BE2C (cell line): Measurements from ENCODE around the gene CNOT10.

ENCODE experiments used
- DNase-seq: peaks from one replicate; pipeline ENCODE4 v3.0.0-alpha.2; 2020
- H3K27me3 ChIP-seq: fragments of 250-450 bp; sonication (Bioruptor Pico); 2 replicates; pipeline ENCODE4 v1.5.1; 2020; ENCODE audit warnings: mild to moderate bottlenecking
- H3K36me3 ChIP-seq: fragments of 250-450 bp; sonication (Bioruptor Pico); 2 replicates; pipeline ENCODE4 v1.5.1; 2020; ENCODE audit warnings: mild to moderate bottlenecking
- H3K4me1 ChIP-seq: fragments of 250-450 bp; sonication (Bioruptor Pico); 2 replicates; pipeline ENCODE4 v1.5.1; 2020
- H3K4me3 ChIP-seq: 2 replicates; pipeline ENCODE4 v1.5.1; 2011; ENCODE audit warnings: low read depth, low read length
- H3K9me3 ChIP-seq: fragments of 250-450 bp; sonication (Bioruptor Pico); 2 replicates; pipeline ENCODE4 v1.5.1; 2020
- TF ChIP-seq, protein P1 (sequence below): IDR thresholded peaks from 2 replicates; pipeline ENCODE4 v1.5.1; 2012; ENCODE audit warnings: mild to moderate bottlenecking, low read depth, low read length

The CNOT10 gene

DNA sequence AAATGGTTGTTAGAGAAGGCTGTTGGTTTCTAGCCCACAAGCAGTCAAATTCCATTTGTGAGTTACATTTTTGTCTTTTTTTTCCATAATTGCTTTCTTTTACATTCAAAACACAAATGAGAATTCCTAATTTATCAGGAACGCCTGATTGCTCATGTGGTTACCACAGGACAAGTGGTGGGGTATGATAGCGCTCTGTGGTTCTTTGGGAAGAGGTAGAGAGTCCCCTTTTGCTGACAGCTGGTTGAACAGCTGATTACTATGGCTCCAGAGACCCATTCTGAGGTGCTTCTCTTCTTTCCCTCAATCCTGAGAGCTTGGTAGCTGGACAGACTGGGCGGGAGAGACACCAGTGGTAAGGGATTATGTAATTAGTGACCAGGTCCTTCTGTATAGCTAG lies 24.4 kb downstream of the CNOT10 start:
- no peak for DNase-seq
- Histone ChIP-seq H3K27me3 (no peaks in the 10 kb centered on the region), H3K9me3 (no peaks in the 10 kb centered on the region), H3K4me1 (no peaks in the 10 kb centered on the region), H3K36me3 (no peaks in the 10 kb centered on the region), H3K4me3 (no peak overlapping the region)
- TF ChIP-seq, protein P1, sequence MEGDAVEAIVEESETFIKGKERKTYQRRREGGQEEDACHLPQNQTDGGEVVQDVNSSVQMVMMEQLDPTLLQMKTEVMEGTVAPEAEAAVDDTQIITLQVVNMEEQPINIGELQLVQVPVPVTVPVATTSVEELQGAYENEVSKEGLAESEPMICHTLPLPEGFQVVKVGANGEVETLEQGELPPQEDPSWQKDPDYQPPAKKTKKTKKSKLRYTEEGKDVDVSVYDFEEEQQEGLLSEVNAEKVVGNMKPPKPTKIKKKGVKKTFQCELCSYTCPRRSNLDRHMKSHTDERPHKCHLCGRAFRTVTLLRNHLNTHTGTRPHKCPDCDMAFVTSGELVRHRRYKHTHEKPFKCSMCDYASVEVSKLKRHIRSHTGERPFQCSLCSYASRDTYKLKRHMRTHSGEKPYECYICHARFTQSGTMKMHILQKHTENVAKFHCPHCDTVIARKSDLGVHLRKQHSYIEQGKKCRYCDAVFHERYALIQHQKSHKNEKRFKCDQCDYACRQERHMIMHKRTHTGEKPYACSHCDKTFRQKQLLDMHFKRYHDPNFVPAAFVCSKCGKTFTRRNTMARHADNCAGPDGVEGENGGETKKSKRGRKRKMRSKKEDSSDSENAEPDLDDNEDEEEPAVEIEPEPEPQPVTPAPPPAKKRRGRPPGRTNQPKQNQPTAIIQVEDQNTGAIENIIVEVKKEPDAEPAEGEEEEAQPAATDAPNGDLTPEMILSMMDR, result no peak

DNA sequence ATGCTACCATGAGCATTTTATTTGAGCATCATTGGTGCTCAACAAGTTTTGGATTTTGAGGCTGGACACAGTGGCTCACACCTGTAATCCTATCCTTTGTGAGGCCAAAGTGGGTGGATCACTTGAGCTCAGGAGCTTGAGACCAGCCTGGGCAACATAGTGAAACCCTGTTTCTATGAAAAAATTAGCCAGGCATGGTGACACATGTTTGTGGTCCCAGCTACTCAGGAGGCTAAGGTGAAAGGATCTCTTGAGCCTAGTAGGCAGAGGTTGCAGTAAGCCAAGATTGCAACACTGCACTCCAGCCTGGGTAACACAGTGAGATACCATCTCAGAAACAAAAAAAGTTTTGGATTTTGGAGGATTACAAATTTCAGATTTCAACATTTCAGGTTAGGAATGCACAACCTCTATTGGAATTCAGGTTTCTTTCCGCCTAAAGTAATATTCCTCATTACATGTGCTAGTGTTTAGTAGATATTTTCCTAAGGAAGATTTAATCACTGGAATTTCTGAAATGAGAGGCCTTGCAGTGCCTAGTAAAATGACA lies 27.6 kb downstream of the CNOT10 start:
- no peak for DNase-seq
- no peaks in the 10 kb centered on the region for H3K36me3 ChIP-seq
- H3K4me1 ChIP-seq, result no peaks in the 10 kb centered on the region
- no peaks in the 10 kb centered on the region for H3K9me3 ChIP-seq
- H3K27me3 ChIP-seq, result no peaks in the 10 kb centered on the region
- TF ChIP-seq, protein P1, result no peak
- H3K4me3 ChIP-seq, result no peak overlapping the region

GRCh38 chr3:32713181-32713580 lies 28.2 kb downstream of the CNOT10 start:
- H3K4me1 ChIP-seq, result no peaks in the 10 kb centered on the region
- no peaks in the 10 kb centered on the region for H3K9me3 ChIP-seq
- H3K4me3 ChIP-seq, result no peak overlapping the region
- no peaks in the 10 kb centered on the region for H3K36me3 ChIP-seq
- DNase-seq, result no peak
- TF ChIP-seq, protein P1, result no peak
- H3K27me3 ChIP-seq, result no peaks in the 10 kb centered on the region

- Histone ChIP-seq H3K27me3 (no peaks in the 10 kb centered on the region), H3K4me3 (no peak overlapping the region), H3K9me3 (no peaks in the 10 kb centered on the region), H3K4me1 (no peaks in the 10 kb centered on the region), H3K36me3 (no peaks in the 10 kb centered on the region)
- DNase-seq, result no peak
- TF ChIP-seq, protein P1, result no peak
These were observed 34.3 kb downstream of the CNOT10 start for GRCh38 chr3:32719335-32719734.

GRCh38 chr3:32719931-32720330 lies 34.9 kb downstream of the CNOT10 start:
- Histone ChIP-seq H3K9me3 (no peaks in the 10 kb centered on the region), H3K4me1 (no peaks in the 10 kb centered on the region), H3K27me3 (no peaks in the 10 kb centered on the region), H3K36me3 (no peaks in the 10 kb centered on the region), H3K4me3 (no peak overlapping the region)
- TF ChIP-seq, protein P1, result no peak
- no peak for DNase-seq

DNA sequence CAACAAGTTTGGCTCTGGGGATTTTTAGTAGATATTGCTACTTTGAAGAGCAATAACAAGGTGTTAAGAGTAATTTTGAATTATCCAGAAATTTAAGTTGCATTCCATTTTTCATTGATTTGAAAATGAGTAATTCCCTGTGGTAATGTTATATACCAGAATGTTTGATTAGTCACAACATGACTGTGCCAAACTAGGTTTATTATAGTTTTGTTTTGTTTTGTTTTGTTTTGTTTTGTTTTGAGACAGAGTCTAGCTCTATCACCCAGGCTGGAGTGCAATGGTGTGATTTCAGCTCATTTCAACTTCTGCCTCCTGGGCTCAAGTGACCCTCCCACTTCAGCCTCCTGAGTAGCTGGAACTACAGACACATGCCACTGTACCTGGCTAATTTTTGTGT lies 40.7 kb downstream of the CNOT10 start:
- Histone ChIP-seq H3K4me3 (no peak overlapping the region), H3K27me3 (no peaks in the 10 kb centered on the region), H3K9me3 (no peaks in the 10 kb centered on the region), H3K4me1 (no peaks in the 10 kb centered on the region), H3K36me3 (no peaks in the 10 kb centered on the region)
- DNase-seq, result no peak
- TF ChIP-seq, protein P1, result no peak
